Mucosa of descending colon (tissue), 3 donors: ENCODE measurements around the gene BANF1. TPM values are rescaled to one million over a fixed set of nuclear protein-coding genes. Genes with fewer than 3 reads are reported as not detected.

ENCODE experiments used
- ATAC-seq: fragments of 200-7000 bp; cut with Tn5 transposase; one replicate; pipeline ENCODE4 v1.9.1; 2020; ENCODE audit warnings: mild to moderate bottlenecking, moderate library complexity
- DNase-seq, 3 donors: peaks; one replicate each; pipeline ENCODE4 v3.0.0-alpha.2; 2020
- H3K36me3 ChIP-seq: fragments of 200-600 bp; one replicate; pipeline ENCODE4 v1.8.0; 2021; ENCODE audit warnings: low read depth, mild to moderate bottlenecking
- H3K4me1 ChIP-seq: fragments of 200-600 bp; one replicate; pipeline ENCODE4 v1.8.0; 2021; ENCODE audit warnings: low read depth, mild to moderate bottlenecking
- H3K4me3 ChIP-seq: fragments of 200-600 bp; one replicate; pipeline ENCODE4 v1.8.0; 2021; ENCODE audit warnings: mild to moderate bottlenecking
- H3K9me3 ChIP-seq: fragments of 200-600 bp; one replicate; pipeline ENCODE4 v1.8.0; 2021; ENCODE audit warnings: mild to moderate bottlenecking
- intact Hi-C, 2 donors: fragments of 100-400 bp; cut with DNase I in 1 of 2; cut with micrococcal nuclease in 1 of 2; formaldehyde crosslinking; loops; one replicate each; pipeline versions ENCODE4 v1.11.0 to v1.11.1; 2022; cut with DNase I, micrococcal nuclease
- total RNA-seq, 3 donors: library from RNA; stranded (reverse); fragmentation: NEBNext Ultra II Directional in 2 of 3; extraction: Animal tissue kit (Norgen Biotek cat#: 25700) in 2 of 3; gene quantifications; one replicate each; pipeline versions ENCODE4 v1.2.1 to v1.2.4, GENCODE V29; 2021 to 2023
- TF ChIP-seq, protein P1 (sequence below): fragments of 200-600 bp; IDR thresholded peaks from one replicate; pipeline ENCODE4 v1.8.0; 2022; ENCODE audit warnings: antibody characterized with exemption, mild to moderate bottlenecking
- donor health status: DM: no; HTN: no; CAD: no; lungs with moderate emphysema.
- donor health status: DM: no; HTN: no; CAD: no.
- donor health status: DM: no; HTN: yes; CAD: no.

BANF1 gene
- total RNA-seq, 3 donors from 2014 or later, result 130 to 155 (median 131) TPM

DNA sequence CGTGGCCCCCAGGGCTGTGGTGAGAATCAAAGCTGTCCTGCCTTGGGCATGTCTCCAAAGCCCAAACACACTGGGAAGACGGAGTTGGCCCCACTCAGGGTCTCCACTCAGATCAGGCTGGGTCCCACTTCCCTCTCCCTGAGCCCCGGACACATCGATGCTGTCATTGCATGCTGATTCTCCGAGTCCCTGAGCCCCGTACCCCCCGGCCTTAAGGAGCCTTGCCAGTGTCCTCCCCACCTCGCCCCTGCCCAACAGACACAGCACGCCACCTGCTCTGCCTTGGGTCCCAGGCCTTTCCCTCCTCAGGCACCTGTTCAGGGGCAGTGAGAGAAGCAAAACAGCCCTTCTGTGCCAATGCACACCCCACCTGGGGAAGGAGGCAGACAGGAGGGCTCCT lies 15.0 kb upstream of the BANF1 start:
- TF ChIP-seq, protein P1, sequence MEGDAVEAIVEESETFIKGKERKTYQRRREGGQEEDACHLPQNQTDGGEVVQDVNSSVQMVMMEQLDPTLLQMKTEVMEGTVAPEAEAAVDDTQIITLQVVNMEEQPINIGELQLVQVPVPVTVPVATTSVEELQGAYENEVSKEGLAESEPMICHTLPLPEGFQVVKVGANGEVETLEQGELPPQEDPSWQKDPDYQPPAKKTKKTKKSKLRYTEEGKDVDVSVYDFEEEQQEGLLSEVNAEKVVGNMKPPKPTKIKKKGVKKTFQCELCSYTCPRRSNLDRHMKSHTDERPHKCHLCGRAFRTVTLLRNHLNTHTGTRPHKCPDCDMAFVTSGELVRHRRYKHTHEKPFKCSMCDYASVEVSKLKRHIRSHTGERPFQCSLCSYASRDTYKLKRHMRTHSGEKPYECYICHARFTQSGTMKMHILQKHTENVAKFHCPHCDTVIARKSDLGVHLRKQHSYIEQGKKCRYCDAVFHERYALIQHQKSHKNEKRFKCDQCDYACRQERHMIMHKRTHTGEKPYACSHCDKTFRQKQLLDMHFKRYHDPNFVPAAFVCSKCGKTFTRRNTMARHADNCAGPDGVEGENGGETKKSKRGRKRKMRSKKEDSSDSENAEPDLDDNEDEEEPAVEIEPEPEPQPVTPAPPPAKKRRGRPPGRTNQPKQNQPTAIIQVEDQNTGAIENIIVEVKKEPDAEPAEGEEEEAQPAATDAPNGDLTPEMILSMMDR, result no peak
- DNase-seq, result peak in 1 of 3 donors; percentile 42
- Histone ChIP-seq H3K36me3 (no peaks in the 10 kb centered on the region), H3K4me1 (peaks cover 3% of the 10 kb centered on the region), H3K4me3 (no peak overlapping the region), H3K9me3 (no peaks in the 10 kb centered on the region)
- intact Hi-C loops, result loop anchor here (10.0 kb wide), 1 partner anchor 103 kb away; the partner anchor contains the start of gene FIBP (in 2 of the 2)
- no peak for ATAC-seq

GRCh38 chr11:65988791-65989592 lies 13.3 kb upstream of the BANF1 start:
- intact Hi-C loops, result loop anchor here (10.0 kb wide), 1 partner anchor 104 kb away; the partner anchor contains the start of gene FIBP (in 2 of the 2)
- ATAC-seq, result peak; percentile 100
- TF ChIP-seq, protein P1, result peak; percentile 71

DNA sequence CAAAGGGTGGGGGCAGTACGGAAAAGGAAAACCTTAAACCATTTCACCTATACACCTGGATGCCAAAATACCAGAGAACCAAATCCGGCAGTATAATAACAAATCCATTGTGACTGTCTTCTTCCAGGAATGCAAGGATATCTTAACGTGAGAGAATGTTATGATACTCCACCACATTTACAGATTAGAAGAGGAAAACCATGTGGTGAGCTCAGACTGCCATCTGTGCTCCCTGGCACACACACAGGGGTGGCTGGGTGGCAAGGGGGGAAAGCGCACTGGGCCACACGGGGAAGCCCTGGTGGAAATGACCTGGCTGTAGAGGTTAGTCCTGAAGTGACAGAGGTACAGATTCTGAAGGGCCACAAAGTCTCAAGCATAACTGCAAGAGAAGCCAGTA lies 10.2 kb upstream of the BANF1 start:
- H3K36me3 ChIP-seq, result no peaks in the 10 kb centered on the region
- DNase-seq, result no peak
- H3K4me1 ChIP-seq, result peaks cover 3% of the 10 kb centered on the region
- intact Hi-C loops, result no loop called here
- no peaks in the 10 kb centered on the region for H3K9me3 ChIP-seq
- TF ChIP-seq, protein P1, result no peak
- H3K4me3 ChIP-seq, result no peak overlapping the region
- no peak for ATAC-seq

More at GRCh38 chr11:65988791-65989592, 13.3 kb upstream of the BANF1 start:
- Histone ChIP-seq H3K36me3 (no peaks in the 10 kb centered on the region), H3K9me3 (no peaks in the 10 kb centered on the region), H3K4me1 (peaks cover 3% of the 10 kb centered on the region), H3K4me3 (no peak overlapping the region)
- peak; percentile 66 to 99 (median 81) for DNase-seq

DNA sequence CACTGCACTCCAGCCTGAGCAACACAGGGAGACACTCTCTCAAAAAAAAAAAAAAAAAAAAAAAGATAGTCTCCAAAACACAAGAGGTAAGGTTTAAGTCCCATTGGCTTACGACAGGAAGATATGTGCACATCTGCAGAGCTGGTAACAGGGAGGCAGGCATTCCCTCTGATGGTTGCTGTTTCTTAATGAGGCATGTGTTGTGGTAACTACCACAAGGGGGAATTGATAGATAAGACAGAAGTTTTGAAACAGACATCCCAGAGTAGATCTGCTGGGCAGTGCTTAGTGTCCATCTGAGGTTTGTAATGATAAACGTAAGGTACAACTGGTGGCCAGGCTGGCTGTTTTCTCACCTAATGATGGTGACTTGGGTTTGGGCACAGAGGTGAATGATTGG lies 5.0 kb upstream of the BANF1 start:
- no peak overlapping the region for H3K4me3 ChIP-seq
- no peaks in the 10 kb centered on the region for H3K9me3 ChIP-seq
- peaks cover 11% of the 10 kb centered on the region for H3K4me1 ChIP-seq
- DNase-seq (no peak), ATAC-seq (no peak)
- intact Hi-C loops, result no loop called here
- TF ChIP-seq, protein P1, result no peak
- H3K36me3 ChIP-seq, result no peaks in the 10 kb centered on the region

DNA sequence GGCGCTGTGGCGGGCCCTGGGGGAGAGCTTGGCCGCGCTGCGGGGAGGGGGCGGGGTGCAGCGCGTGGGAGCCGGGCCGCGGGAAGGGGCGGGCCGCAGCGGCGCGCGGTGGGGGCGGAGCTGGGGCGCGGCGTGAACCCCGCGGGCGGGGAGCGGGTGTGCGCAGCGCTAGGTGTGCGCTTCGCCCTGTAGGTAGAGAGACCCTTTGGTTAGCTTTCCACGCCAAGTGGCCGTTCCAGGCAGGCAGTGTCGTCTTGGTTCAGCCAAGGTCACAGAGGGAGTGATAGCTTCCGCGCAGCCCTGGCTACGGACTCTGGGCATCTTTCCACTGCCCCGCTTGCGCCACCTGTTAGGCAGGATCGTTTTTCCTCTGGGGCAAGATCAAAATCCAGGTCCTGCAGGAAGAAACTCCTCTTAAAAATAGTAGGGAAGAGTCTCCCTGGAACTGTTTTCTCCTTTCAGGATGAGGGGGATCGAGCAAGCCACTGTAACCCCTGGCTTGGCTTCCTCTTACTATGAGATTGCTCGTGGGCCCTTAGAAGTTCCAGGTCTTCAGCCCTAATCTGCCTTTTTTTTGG lies 434 bp downstream of the BANF1 start:
- TF ChIP-seq, protein P1, result no peak
- DNase-seq, result peak in 1 of 3 donors; percentile 71
- no peaks in the 10 kb centered on the region for H3K36me3 ChIP-seq
- no peaks in the 10 kb centered on the region for H3K9me3 ChIP-seq
- peak overlapping the region; percentile 70 for H3K4me3 ChIP-seq
- peaks cover 19% of the 10 kb centered on the region for H3K4me1 ChIP-seq
- intact Hi-C loops, result no loop called here
- ATAC-seq, result peak; percentile 84
